Endodermal cell (in vitro differentiated cells): ENCODE data around the gene GET3. TPM values are rescaled to one million over a fixed set of nuclear protein-coding genes. Genes with fewer than 3 reads are reported as not detected.

Experiments used
- DNase-seq: peaks from one replicate; pipeline ENCODE4 v3.0.0-alpha.2; 2017
- H3K27ac ChIP-seq: 2 replicates; pipeline ENCODE4 v1.5.1; 2013; ENCODE audit warnings: mild to moderate bottlenecking, low read depth, low read length, moderate library complexity
- H3K27me3 ChIP-seq: 2 replicates; pipeline ENCODE4 v1.6.1; 2013; ENCODE audit warnings: mild to moderate bottlenecking, low read length, moderate library complexity; ENCODE audit not compliant: insufficient read depth, control insufficient read depth, poor library complexity, severe bottlenecking
- H3K36me3 ChIP-seq: 2 replicates; pipeline ENCODE4 v1.7.0; 2013; ENCODE audit warnings: mild to moderate bottlenecking, low read length, moderate library complexity; ENCODE audit not compliant: control insufficient read depth, insufficient read depth
- H3K4me1 ChIP-seq: one replicate; pipeline ENCODE4 v1.7.0; 2013; ENCODE audit warnings: low read length; ENCODE audit not compliant: control insufficient read depth, insufficient read depth
- H3K4me3 ChIP-seq: 2 replicates; pipeline ENCODE4 v1.5.1; 2013; ENCODE audit warnings: mild to moderate bottlenecking, low read length, moderate library complexity
- H3K9ac ChIP-seq: 2 replicates; pipeline ENCODE4 v1.6.1; 2013; ENCODE audit warnings: mild to moderate bottlenecking, low read length, moderate library complexity; ENCODE audit not compliant: poor library complexity, severe bottlenecking; ENCODE audit errors: extremely low read depth
- H3K9me3 ChIP-seq: 2 replicates; pipeline ENCODE4 v1.6.1; 2013; ENCODE audit warnings: mild to moderate bottlenecking, low read length, moderate library complexity; ENCODE audit not compliant: control insufficient read depth
- H3K27ac Mint-ChIP-seq: 2 replicates; pipeline ENCODE4 v1.8.0; 2020; ENCODE audit warnings: mixed read lengths
- H3K27me3 Mint-ChIP-seq: 2 replicates; pipeline ENCODE4 v1.8.0; 2021; ENCODE audit warnings: mild to moderate bottlenecking, mixed read lengths; ENCODE audit not compliant: insufficient read depth
- H3K36me3 Mint-ChIP-seq: 2 replicates; pipeline ENCODE4 v1.8.0; 2020; ENCODE audit warnings: low read depth, mixed read lengths
- H3K4me1 Mint-ChIP-seq: 2 replicates; pipeline ENCODE4 v1.8.0; 2020; ENCODE audit warnings: mixed read lengths
- H3K4me3 Mint-ChIP-seq: 2 replicates; pipeline ENCODE4 v1.8.0; 2020; ENCODE audit warnings: mild to moderate bottlenecking, moderate library complexity, mixed read lengths
- H3K9me3 Mint-ChIP-seq: 2 replicates; pipeline ENCODE4 v1.8.0; 2020; ENCODE audit warnings: mild to moderate bottlenecking, mixed read lengths
- CTCF ChIP-seq: fragments of 200-600 bp; sonication (generic); conservative IDR thresholded peaks from 2 replicates; pipeline ENCODE4 v1.5.0; 2021; ENCODE audit warnings: antibody characterized with exemption, mild to moderate bottlenecking
- WGBS, 2 experiments: methylation state at CpG; one replicate each; pipeline versions ENCODE4 v1.1.5 to v1.1.7; 2013; ENCODE audit warnings: missing lambda C conversion rate in 2 of 2, mixed read lengths in 1 of 2; ENCODE audit not compliant: insufficient coverage in 1 of 2, insufficient read length in 1 of 2; 5-methylcytosine and 5-hydroxymethylcytosine counted together
- total RNA-seq, 2 donors: library from RNA; stranded (reverse); fragmentation: NEBNext Ultra II Directional in 1 of 2; extraction: Animal tissue kit (Norgen Biotek cat#: 25700) in 1 of 2; gene quantifications; 2 replicates in 1 of 2; 3 replicates in 1 of 2; pipeline ENCODE4 v1.2.1, GENCODE V29; 2021

GET3 gene
- total RNA-seq, 2 donors from 2014 or later: 97.8 to 102 TPM

GRCh38 chr19:12733369-12734214 lies 3.7 kb upstream of the GET3 start:
- 1% methylated on average over 11 to 14 of the region's 15 CpGs for WGBS, 2 experiments
- peak overlapping the region; percentile 93 for H3K4me3 Mint-ChIP-seq
- DNase-seq: peak; percentile 53
- Histone ChIP-seq H3K9ac (peak overlapping the region; percentile 94), H3K36me3 (peaks cover 27% of the 10 kb centered on the region), H3K27me3 (no peaks in the 10 kb centered on the region), H3K9me3 (no peaks in the 10 kb centered on the region), H3K27ac (peak overlapping the region; percentile 88), H3K4me1 (peaks cover 2% of the 10 kb centered on the region), H3K4me3 (peak overlapping the region; percentile 100)
- H3K27me3 Mint-ChIP-seq: no peaks in the 10 kb centered on the region
- H3K27ac Mint-ChIP-seq: peak overlapping the region; percentile 95
- TF ChIP-seq CTCF: peak; percentile 66
- no peaks in the 10 kb centered on the region for H3K9me3 Mint-ChIP-seq
- peaks cover 28% of the 10 kb centered on the region for H3K36me3 Mint-ChIP-seq
- peaks cover 18% of the 10 kb centered on the region for H3K4me1 Mint-ChIP-seq

GRCh38 chr19:12737835-12738351 lies 596 bp downstream of the GET3 start:
- no peak for DNase-seq
- H3K27me3 ChIP-seq: no peaks in the 10 kb centered on the region
- peak overlapping the region; percentile 100 for H3K4me3 ChIP-seq
- H3K27ac Mint-ChIP-seq: peak overlapping the region; percentile 99
- no peaks in the 10 kb centered on the region for H3K9me3 ChIP-seq
- H3K36me3 Mint-ChIP-seq: peaks cover 24% of the 10 kb centered on the region
- no peaks in the 10 kb centered on the region for H3K27me3 Mint-ChIP-seq
- TF ChIP-seq CTCF: no peak
- H3K36me3 ChIP-seq: peaks cover 26% of the 10 kb centered on the region
- H3K4me1 ChIP-seq: peaks cover 2% of the 10 kb centered on the region
- peak overlapping the region; percentile 100 for H3K4me3 Mint-ChIP-seq
- no peaks in the 10 kb centered on the region for H3K9me3 Mint-ChIP-seq
- H3K4me1 Mint-ChIP-seq: peaks cover 15% of the 10 kb centered on the region
- WGBS, 2 experiments: 19 to 20% methylated on average over 13 of the region's 13 CpGs
- H3K27ac ChIP-seq: peak overlapping the region; percentile 97
- H3K9ac ChIP-seq: peak overlapping the region; percentile 91

- peaks cover 4% of the 10 kb centered on the region for H3K4me1 Mint-ChIP-seq
- DNase-seq: no peak
- H3K36me3 Mint-ChIP-seq: peaks cover 55% of the 10 kb centered on the region
- no peak overlapping the region for H3K4me3 ChIP-seq
- peaks cover 10% of the 10 kb centered on the region for H3K27me3 Mint-ChIP-seq
- H3K9me3 Mint-ChIP-seq: peaks cover 15% of the 10 kb centered on the region
- H3K4me1 ChIP-seq: no peaks in the 10 kb centered on the region
- peaks cover 16% of the 10 kb centered on the region for H3K9me3 ChIP-seq
- no peak overlapping the region for H3K4me3 Mint-ChIP-seq
- no peak for TF ChIP-seq CTCF
- peaks cover 11% of the 10 kb centered on the region for H3K27me3 ChIP-seq
- H3K36me3 ChIP-seq: peaks cover 51% of the 10 kb centered on the region
- no peak overlapping the region for H3K27ac Mint-ChIP-seq
- H3K27ac ChIP-seq: no peak overlapping the region
- no peak overlapping the region for H3K9ac ChIP-seq
- WGBS, 2 experiments: 92 to 95% methylated on average over 8 to 22 of the region's 22 CpGs
Measured at GRCh38 chr19:12745166-12745897, 8.0 kb downstream of the GET3 start.
